OCI-M2 (cell line): ENCODE results near the gene KLF16.

Experiments
- DNase-seq: peaks from one replicate; lab custom pipeline; 2025; ENCODE audit not compliant: unreplicated experiment; lab: John Stamatoyannopoulos, UW

The KLF16 gene

GRCh38 chr19:1826557-1827521 lies 36.5 kb downstream of the KLF16 start:
- DNase-seq, result no peak

- DNase-seq, result no peak
Measured at GRCh38 chr19:1825909-1826556, 37.3 kb downstream of the KLF16 start.

- DNase-seq, result no peak
Measured at GRCh38 chr19:1824252-1824622, 39.1 kb downstream of the KLF16 start.

- no peak for DNase-seq
Measured at GRCh38 chr19:1823539-1824251, 39.7 kb downstream of the KLF16 start.

- no peak for DNase-seq
Measured at GRCh38 chr19:1823020-1823419, 40.4 kb downstream of the KLF16 start.

GRCh38 chr19:1822210-1822609 lies 41.2 kb downstream of the KLF16 start:
- DNase-seq, result no peak

GRCh38 chr19:1819341-1820255 lies 43.8 kb downstream of the KLF16 start:
- no peak for DNase-seq

- no peak for DNase-seq
Measured at GRCh38 chr19:1818549-1819195, 44.7 kb downstream of the KLF16 start.

GRCh38 chr19:1817553-1818179 lies 45.7 kb downstream of the KLF16 start:
- DNase-seq, result no peak

- DNase-seq, result no peak
Measured at GRCh38 chr19:1816530-1817298, 46.7 kb downstream of the KLF16 start.

GRCh38 chr19:1815605-1816529 lies 47.5 kb downstream of the KLF16 start:
- no peak for DNase-seq

GRCh38 chr19:1814833-1815604 lies 48.4 kb downstream of the KLF16 start:
- no peak for DNase-seq

- no peak for DNase-seq
Measured at GRCh38 chr19:1814391-1814790, 49.0 kb downstream of the KLF16 start.

- no peak for DNase-seq
Measured at GRCh38 chr19:1813192-1814182, 49.9 kb downstream of the KLF16 start.

GRCh38 chr19:1812426-1813191 lies 50.8 kb downstream of the KLF16 start:
- DNase-seq, result peak; percentile 79
